GM23338 (cell line): Measurements from ENCODE around the gene SYT17. TPM values are rescaled to one million over a fixed set of nuclear protein-coding genes. Genes with fewer than 3 reads are reported as not detected.

Source experiments
- ATAC-seq: fragments of 200-7000 bp; cut with Tn5 transposase; 3 replicates; pipeline ENCODE4 v1.9.1; 2020
- DNase-seq: peaks from one replicate; pipeline ENCODE4 v3.0.0-alpha.2; 2015; ENCODE audit warnings: low spot score
- H2AFZ ChIP-seq: fragments of 200-600 bp; sonication (generic); 2 replicates; pipeline ENCODE4 v1.8.0; 2016; ENCODE audit warnings: antibody characterized with exemption, mild to moderate bottlenecking, moderate library complexity
- H3F3A ChIP-seq: fragments of 200-600 bp; sonication (generic); replicated peaks from 2 replicates; pipeline ENCODE4 v1.8.0; 2017; ENCODE audit warnings: antibody characterized with exemption, mixed run types, low read depth
- H3K27ac ChIP-seq: fragments of 200-600 bp; sonication (generic); 2 replicates; pipeline ENCODE4 v1.6.1; 2016; ENCODE audit warnings: low read depth
- H3K27me3 ChIP-seq: fragments of 200-600 bp; sonication (generic); 2 replicates; pipeline ENCODE4 v1.8.0; 2016; ENCODE audit warnings: mild to moderate bottlenecking, mixed run types, moderate library complexity; ENCODE audit not compliant: insufficient read depth
- H3K36me3 ChIP-seq: fragments of 200-600 bp; sonication (generic); 2 replicates; pipeline ENCODE4 v1.8.0; 2016; ENCODE audit warnings: mild to moderate bottlenecking; ENCODE audit not compliant: insufficient read depth
- H3K4me1 ChIP-seq: fragments of 200-600 bp; sonication (generic); 2 replicates; pipeline ENCODE4 v1.8.0; 2016; ENCODE audit warnings: mild to moderate bottlenecking, moderate library complexity; ENCODE audit not compliant: insufficient read depth
- H3K4me2 ChIP-seq: fragments of 200-600 bp; sonication (generic); 2 replicates; pipeline ENCODE4 v1.7.1; 2017; ENCODE audit warnings: mixed run types
- H3K4me3 ChIP-seq: fragments of 200-600 bp; sonication (generic); 2 replicates; pipeline ENCODE4 v1.6.1; 2016; ENCODE audit warnings: mixed run types
- H3K79me2 ChIP-seq: fragments of 200-600 bp; sonication (generic); replicated peaks from 2 replicates; pipeline ENCODE4 v1.8.0; 2017; ENCODE audit warnings: mild to moderate bottlenecking; ENCODE audit not compliant: insufficient read depth
- H3K9me2 ChIP-seq: fragments of 200-600 bp; sonication (generic); 2 replicates; pipeline ENCODE4 v1.8.0; 2017; ENCODE audit not compliant: insufficient read depth
- H4K20me1 ChIP-seq: fragments of 200-600 bp; sonication (generic); replicated peaks from 2 replicates; pipeline ENCODE4 v1.8.0; 2017; ENCODE audit warnings: mild to moderate bottlenecking; ENCODE audit not compliant: insufficient read depth
- H3K27ac Mint-ChIP-seq: 2 replicates; pipeline ENCODE4 v1.8.0; 2020; ENCODE audit warnings: inconsistent platforms, mild to moderate bottlenecking, moderate library complexity, mixed read lengths
- H3K27me3 Mint-ChIP-seq: 3 replicates; pipeline ENCODE4 v1.8.0; 2022; ENCODE audit warnings: low read depth, mild to moderate bottlenecking, moderate library complexity, mixed read lengths, inconsistent platforms; ENCODE audit not compliant: insufficient read depth, poor library complexity
- H3K36me3 Mint-ChIP-seq: 3 replicates; pipeline ENCODE4 v1.8.0; 2021; ENCODE audit warnings: low read depth, mild to moderate bottlenecking, inconsistent platforms, moderate library complexity, mixed read lengths
- H3K4me1 Mint-ChIP-seq: 3 replicates; pipeline ENCODE4 v1.8.0; 2020; ENCODE audit warnings: mild to moderate bottlenecking, inconsistent platforms, mixed read lengths
- H3K4me3 Mint-ChIP-seq: 3 replicates; pipeline ENCODE4 v1.8.0; 2021; ENCODE audit warnings: moderate library complexity, mild to moderate bottlenecking, inconsistent platforms, mixed read lengths
- H3K9me3 Mint-ChIP-seq: 3 replicates; pipeline ENCODE4 v1.8.0; 2020; ENCODE audit warnings: moderate library complexity, mild to moderate bottlenecking, inconsistent platforms, mixed read lengths
- CREB1 ChIP-seq: fragments of 250-450 bp; sonication (Bioruptor Pico); IDR thresholded peaks from 2 replicates; pipeline ENCODE4 v1.5.0; 2020; ENCODE audit warnings: low read depth, mild to moderate bottlenecking, moderate library complexity
- JUNB ChIP-seq: IDR thresholded peaks from one replicate; pipeline ENCODE4 v1.6.1; 2016; ENCODE audit warnings: antibody characterized with exemption; ENCODE audit not compliant: unreplicated experiment
- NANOG ChIP-seq: IDR thresholded peaks from 2 replicates; pipeline ENCODE4 v1.6.1; 2016; ENCODE audit warnings: antibody characterized with exemption, borderline replicate concordance
- POLR2AphosphoS5 ChIP-seq: IDR thresholded peaks from 2 replicates; pipeline ENCODE4 v1.6.1; 2016; ENCODE audit warnings: antibody characterized with exemption, low read depth
- STAT1 ChIP-seq: IDR thresholded peaks from one replicate; pipeline ENCODE4 v1.6.1; 2016; ENCODE audit warnings: antibody characterized with exemption; ENCODE audit not compliant: unreplicated experiment
- ZNF331 ChIP-seq: fragments of 250-450 bp; sonication (Bioruptor Pico); IDR thresholded peaks from 2 replicates; pipeline ENCODE4 v1.5.0; 2020; ENCODE audit warnings: low read depth, mild to moderate bottlenecking, moderate library complexity
- polyA plus RNA-seq: library from polyadenylated mRNA; unstranded; fragments of >200 nt; fragmentation: Nextera tagmentation; extraction: Ambion mirVana; gene quantifications from 2 replicates; pipeline ENCODE4 v1.2.1, GENCODE V29; 2016
- total RNA-seq: library from RNA; depleted of rRNA; stranded (reverse); fragments of >200 nt; shearing (Covaris generic); gene quantifications from 2 replicates; pipeline ENCODE4 v1.2.3, GENCODE V29; 2014
- TF ChIP-seq, protein P1 (sequence below): IDR thresholded peaks from one replicate; pipeline ENCODE4 v1.6.1; 2018; ENCODE audit warnings: antibody characterized with exemption; ENCODE audit not compliant: unreplicated experiment
- TF ChIP-seq, protein P2 (sequence below), 2 experiments: fragments of 200-600 bp in 1 of 2; sonication (generic) in 1 of 2; conservative IDR thresholded peaks; 2 replicates each; pipeline versions ENCODE4 v1.5.1 to v1.6.1; 2016 to 2017; ENCODE audit warnings: antibody characterized with exemption in 2 of 2, low read depth in 2 of 2, mild to moderate bottlenecking in 2 of 2, moderate library complexity in 1 of 2
- TF ChIP-seq, protein P3 (sequence below): IDR thresholded peaks from 2 replicates; pipeline ENCODE4 v1.6.1; 2016; ENCODE audit warnings: antibody characterized with exemption
- TF ChIP-seq, protein P4 (sequence below): fragments of 250-450 bp; sonication (Bioruptor Pico); IDR thresholded peaks from 2 replicates; pipeline ENCODE4 v1.5.0; 2020; ENCODE audit warnings: mild to moderate bottlenecking, moderate library complexity

Gene SYT17
- total and polyA plus RNA-seq, 2 experiments from 2014 or later: 5.3 to 9.5 TPM

DNA sequence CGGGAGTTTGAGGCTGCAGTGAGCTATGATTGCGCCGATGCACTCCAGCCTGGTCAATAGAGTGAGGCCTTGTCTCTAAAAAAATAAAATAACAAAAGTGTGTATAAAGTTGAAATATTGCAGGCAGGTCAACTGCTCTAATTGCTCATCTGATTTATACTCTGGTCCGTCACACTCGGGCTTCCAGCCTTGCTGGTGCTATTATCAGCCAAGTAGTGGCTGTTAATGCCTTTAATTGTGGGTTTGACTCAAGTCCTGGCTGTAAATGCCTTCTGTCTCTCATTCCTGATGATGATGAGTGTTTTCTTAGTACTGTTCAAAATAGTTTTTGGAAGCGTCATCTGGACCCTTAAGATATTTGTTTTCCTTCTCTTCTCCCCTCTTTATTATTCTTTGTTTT is 18.4 kb downstream of the SYT17 start:
- no peak overlapping the region for H3K4me3 ChIP-seq

More for the DNA sequence above, 18.4 kb downstream of the SYT17 start:
- Mint-ChIP-seq H3K9me3 (peaks cover 4% of the 10 kb centered on the region; the same call in 1 of the 3 replicates), H3K27me3 (peaks cover 6% of the 10 kb centered on the region), H3K36me3 (peaks cover 15% of the 10 kb centered on the region; the same call in 2 of the 3 replicates), H3K27ac (no peak overlapping the region), H3K4me3 (no peak overlapping the region), H3K4me1 (peaks cover 19% of the 10 kb centered on the region)
- no peak for ATAC-seq
- Histone ChIP-seq H3K27me3 (no peaks in the 10 kb centered on the region), H3K9me2 (no peaks in the 10 kb centered on the region), H3F3A (no peaks in the 10 kb centered on the region), H3K4me2 (no peak overlapping the region), H4K20me1 (no peaks in the 10 kb centered on the region), H3K4me1 (peaks cover 9% of the 10 kb centered on the region), H3K27ac (no peak overlapping the region), H2AFZ (no peak overlapping the region), H3K79me2 (no peaks in the 10 kb centered on the region), H3K36me3 (no peaks in the 10 kb centered on the region)
- no peak for TF ChIP-seq POLR2AphosphoS5
- TF ChIP-seq, protein P1, sequence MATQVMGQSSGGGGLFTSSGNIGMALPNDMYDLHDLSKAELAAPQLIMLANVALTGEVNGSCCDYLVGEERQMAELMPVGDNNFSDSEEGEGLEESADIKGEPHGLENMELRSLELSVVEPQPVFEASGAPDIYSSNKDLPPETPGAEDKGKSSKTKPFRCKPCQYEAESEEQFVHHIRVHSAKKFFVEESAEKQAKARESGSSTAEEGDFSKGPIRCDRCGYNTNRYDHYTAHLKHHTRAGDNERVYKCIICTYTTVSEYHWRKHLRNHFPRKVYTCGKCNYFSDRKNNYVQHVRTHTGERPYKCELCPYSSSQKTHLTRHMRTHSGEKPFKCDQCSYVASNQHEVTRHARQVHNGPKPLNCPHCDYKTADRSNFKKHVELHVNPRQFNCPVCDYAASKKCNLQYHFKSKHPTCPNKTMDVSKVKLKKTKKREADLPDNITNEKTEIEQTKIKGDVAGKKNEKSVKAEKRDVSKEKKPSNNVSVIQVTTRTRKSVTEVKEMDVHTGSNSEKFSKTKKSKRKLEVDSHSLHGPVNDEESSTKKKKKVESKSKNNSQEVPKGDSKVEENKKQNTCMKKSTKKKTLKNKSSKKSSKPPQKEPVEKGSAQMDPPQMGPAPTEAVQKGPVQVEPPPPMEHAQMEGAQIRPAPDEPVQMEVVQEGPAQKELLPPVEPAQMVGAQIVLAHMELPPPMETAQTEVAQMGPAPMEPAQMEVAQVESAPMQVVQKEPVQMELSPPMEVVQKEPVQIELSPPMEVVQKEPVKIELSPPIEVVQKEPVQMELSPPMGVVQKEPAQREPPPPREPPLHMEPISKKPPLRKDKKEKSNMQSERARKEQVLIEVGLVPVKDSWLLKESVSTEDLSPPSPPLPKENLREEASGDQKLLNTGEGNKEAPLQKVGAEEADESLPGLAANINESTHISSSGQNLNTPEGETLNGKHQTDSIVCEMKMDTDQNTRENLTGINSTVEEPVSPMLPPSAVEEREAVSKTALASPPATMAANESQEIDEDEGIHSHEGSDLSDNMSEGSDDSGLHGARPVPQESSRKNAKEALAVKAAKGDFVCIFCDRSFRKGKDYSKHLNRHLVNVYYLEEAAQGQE: no peak
- TF ChIP-seq, protein P2, sequence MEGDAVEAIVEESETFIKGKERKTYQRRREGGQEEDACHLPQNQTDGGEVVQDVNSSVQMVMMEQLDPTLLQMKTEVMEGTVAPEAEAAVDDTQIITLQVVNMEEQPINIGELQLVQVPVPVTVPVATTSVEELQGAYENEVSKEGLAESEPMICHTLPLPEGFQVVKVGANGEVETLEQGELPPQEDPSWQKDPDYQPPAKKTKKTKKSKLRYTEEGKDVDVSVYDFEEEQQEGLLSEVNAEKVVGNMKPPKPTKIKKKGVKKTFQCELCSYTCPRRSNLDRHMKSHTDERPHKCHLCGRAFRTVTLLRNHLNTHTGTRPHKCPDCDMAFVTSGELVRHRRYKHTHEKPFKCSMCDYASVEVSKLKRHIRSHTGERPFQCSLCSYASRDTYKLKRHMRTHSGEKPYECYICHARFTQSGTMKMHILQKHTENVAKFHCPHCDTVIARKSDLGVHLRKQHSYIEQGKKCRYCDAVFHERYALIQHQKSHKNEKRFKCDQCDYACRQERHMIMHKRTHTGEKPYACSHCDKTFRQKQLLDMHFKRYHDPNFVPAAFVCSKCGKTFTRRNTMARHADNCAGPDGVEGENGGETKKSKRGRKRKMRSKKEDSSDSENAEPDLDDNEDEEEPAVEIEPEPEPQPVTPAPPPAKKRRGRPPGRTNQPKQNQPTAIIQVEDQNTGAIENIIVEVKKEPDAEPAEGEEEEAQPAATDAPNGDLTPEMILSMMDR (conservative IDR thresholded peaks at IDR 0.05; ENCODE audit: low read depth in 2 of 2): no peak
- TF ChIP-seq, protein P3, sequence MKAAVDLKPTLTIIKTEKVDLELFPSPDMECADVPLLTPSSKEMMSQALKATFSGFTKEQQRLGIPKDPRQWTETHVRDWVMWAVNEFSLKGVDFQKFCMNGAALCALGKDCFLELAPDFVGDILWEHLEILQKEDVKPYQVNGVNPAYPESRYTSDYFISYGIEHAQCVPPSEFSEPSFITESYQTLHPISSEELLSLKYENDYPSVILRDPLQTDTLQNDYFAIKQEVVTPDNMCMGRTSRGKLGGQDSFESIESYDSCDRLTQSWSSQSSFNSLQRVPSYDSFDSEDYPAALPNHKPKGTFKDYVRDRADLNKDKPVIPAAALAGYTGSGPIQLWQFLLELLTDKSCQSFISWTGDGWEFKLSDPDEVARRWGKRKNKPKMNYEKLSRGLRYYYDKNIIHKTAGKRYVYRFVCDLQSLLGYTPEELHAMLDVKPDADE: no peak
- TF ChIP-seq STAT1: no peak
- TF ChIP-seq CREB1 (CRISPR knock-in tag): no peak
- TF ChIP-seq JUNB: no peak
- TF ChIP-seq NANOG: no peak
- TF ChIP-seq, protein P4, sequence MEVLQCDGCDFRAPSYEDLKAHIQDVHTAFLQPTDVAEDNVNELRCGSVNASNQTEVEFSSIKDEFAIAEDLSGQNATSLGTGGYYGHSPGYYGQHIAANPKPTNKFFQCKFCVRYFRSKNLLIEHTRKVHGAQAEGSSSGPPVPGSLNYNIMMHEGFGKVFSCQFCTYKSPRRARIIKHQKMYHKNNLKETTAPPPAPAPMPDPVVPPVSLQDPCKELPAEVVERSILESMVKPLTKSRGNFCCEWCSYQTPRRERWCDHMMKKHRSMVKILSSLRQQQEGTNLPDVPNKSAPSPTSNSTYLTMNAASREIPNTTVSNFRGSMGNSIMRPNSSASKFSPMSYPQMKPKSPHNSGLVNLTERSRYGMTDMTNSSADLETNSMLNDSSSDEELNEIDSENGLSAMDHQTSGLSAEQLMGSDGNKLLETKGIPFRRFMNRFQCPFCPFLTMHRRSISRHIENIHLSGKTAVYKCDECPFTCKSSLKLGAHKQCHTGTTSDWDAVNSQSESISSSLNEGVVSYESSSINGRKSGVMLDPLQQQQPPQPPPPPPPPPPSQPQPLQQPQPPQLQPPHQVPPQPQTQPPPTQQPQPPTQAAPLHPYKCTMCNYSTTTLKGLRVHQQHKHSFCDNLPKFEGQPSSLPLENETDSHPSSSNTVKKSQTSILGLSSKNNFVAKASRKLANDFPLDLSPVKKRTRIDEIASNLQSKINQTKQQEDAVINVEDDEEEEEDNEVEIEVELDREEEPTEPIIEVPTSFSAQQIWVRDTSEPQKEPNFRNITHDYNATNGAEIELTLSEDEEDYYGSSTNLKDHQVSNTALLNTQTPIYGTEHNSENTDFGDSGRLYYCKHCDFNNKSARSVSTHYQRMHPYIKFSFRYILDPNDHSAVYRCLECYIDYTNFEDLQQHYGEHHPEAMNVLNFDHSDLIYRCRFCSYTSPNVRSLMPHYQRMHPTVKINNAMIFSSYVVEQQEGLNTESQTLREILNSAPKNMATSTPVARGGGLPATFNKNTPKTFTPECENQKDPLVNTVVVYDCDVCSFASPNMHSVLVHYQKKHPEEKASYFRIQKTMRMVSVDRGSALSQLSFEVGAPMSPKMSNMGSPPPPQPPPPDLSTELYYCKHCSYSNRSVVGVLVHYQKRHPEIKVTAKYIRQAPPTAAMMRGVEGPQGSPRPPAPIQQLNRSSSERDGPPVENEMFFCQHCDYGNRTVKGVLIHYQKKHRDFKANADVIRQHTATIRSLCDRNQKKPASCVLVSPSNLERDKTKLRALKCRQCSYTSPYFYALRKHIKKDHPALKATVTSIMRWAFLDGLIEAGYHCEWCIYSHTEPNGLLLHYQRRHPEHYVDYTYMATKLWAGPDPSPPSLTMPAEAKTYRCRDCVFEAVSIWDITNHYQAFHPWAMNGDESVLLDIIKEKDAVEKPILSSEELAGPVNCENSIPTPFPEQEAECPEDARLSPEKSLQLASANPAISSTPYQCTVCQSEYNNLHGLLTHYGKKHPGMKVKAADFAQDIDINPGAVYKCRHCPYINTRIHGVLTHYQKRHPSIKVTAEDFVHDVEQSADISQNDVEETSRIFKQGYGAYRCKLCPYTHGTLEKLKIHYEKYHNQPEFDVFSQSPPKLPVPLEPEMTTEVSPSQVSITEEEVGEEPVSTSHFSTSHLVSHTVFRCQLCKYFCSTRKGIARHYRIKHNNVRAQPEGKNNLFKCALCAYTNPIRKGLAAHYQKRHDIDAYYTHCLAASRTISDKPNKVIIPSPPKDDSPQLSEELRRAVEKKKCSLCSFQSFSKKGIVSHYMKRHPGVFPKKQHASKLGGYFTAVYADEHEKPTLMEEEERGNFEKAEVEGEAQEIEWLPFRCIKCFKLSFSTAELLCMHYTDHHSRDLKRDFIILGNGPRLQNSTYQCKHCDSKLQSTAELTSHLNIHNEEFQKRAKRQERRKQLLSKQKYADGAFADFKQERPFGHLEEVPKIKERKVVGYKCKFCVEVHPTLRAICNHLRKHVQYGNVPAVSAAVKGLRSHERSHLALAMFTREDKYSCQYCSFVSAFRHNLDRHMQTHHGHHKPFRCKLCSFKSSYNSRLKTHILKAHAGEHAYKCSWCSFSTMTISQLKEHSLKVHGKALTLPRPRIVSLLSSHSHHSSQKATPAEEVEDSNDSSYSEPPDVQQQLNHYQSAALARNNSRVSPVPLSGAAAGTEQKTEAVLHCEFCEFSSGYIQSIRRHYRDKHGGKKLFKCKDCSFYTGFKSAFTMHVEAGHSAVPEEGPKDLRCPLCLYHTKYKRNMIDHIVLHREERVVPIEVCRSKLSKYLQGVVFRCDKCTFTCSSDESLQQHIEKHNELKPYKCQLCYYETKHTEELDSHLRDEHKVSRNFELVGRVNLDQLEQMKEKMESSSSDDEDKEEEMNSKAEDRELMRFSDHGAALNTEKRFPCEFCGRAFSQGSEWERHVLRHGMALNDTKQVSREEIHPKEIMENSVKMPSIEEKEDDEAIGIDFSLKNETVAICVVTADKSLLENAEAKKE (CRISPR knock-in tag): no peak
- no peak for TF ChIP-seq ZNF331 (CRISPR knock-in tag)
- DNase-seq: no peak
